ENCODE results near the gene MUC5B.
"Not testable (repeated sequence)": the region's sequence is repeated elsewhere in the genome, so short reads cannot be mapped to it uniquely, and the experiment has no call there.

The MUC5B gene

GRCh38 chr11:1260620-1261019 lies 37.8 kb downstream of the MUC5B start:
- DNase-seq (ENCODE audit: low read depth in 1 of 2, low spot score in 1 of 2): no peak

GRCh38 chr11:1261241-1262071 lies 38.6 kb downstream of the MUC5B start:
- DNase-seq (ENCODE audit: low read depth in 1 of 2, low spot score in 1 of 2): no peak

- peak; percentile 76 to 85 for DNase-seq (ENCODE audit: low read depth in 1 of 2, low spot score in 1 of 2)
Measured at GRCh38 chr11:1262172-1263006, 39.5 kb downstream of the MUC5B start.

GRCh38 chr11:1263010-1263409 lies 40.1 kb downstream of the MUC5B start:
- DNase-seq (ENCODE audit: low read depth in 1 of 2, low spot score in 1 of 2): no peak

GRCh38 chr11:1264444-1264843 lies 41.6 kb downstream of the MUC5B start:
- peak in 1 of 2 donors; percentile 53 for DNase-seq (ENCODE audit: low read depth in 1 of 2, low spot score in 1 of 2)

- not testable (repeated sequence) for DNase-seq (ENCODE audit: low read depth in 1 of 2, low spot score in 1 of 2)
Measured at GRCh38 chr11:1265480-1265879, 42.6 kb downstream of the MUC5B start.

- not testable (repeated sequence) for DNase-seq (ENCODE audit: low read depth in 1 of 2, low spot score in 1 of 2)
Measured at GRCh38 chr11:1266976-1267375, 44.1 kb downstream of the MUC5B start.

- DNase-seq (ENCODE audit: low read depth in 1 of 2, low spot score in 1 of 2): no peak
Measured at GRCh38 chr11:1267441-1268100, 44.7 kb downstream of the MUC5B start.

- DNase-seq (ENCODE audit: low read depth in 1 of 2, low spot score in 1 of 2): no peak
Measured at GRCh38 chr11:1269957-1270356, 47.1 kb downstream of the MUC5B start.

GRCh38 chr11:1270476-1270875 lies 47.6 kb downstream of the MUC5B start:
- DNase-seq (ENCODE audit: low read depth in 1 of 2, low spot score in 1 of 2): no peak

GRCh38 chr11:1271002-1271401 lies 48.1 kb downstream of the MUC5B start:
- DNase-seq (ENCODE audit: low read depth in 1 of 2, low spot score in 1 of 2): no peak

GRCh38 chr11:1271406-1271805 lies 48.5 kb downstream of the MUC5B start:
- no peak for DNase-seq (ENCODE audit: low read depth in 1 of 2, low spot score in 1 of 2)

GRCh38 chr11:1271927-1272326 lies 49.1 kb downstream of the MUC5B start:
- DNase-seq (ENCODE audit: low read depth in 1 of 2, low spot score in 1 of 2): no peak

- DNase-seq (ENCODE audit: low read depth in 1 of 2, low spot score in 1 of 2): no peak
Measured at GRCh38 chr11:1272531-1272930, 49.7 kb downstream of the MUC5B start.

GRCh38 chr11:1274501-1274900 lies 51.6 kb downstream of the MUC5B start:
- no peak for DNase-seq (ENCODE audit: low read depth in 1 of 2, low spot score in 1 of 2)

GRCh38 chr11:1275021-1275420 lies 52.2 kb downstream of the MUC5B start:
- DNase-seq (ENCODE audit: low read depth in 1 of 2, low spot score in 1 of 2): no peak

- DNase-seq (ENCODE audit: low read depth in 1 of 2, low spot score in 1 of 2): no peak
Measured at GRCh38 chr11:1276041-1276790, 53.4 kb downstream of the MUC5B start.

- no peak for DNase-seq (ENCODE audit: low read depth in 1 of 2, low spot score in 1 of 2)
Measured at GRCh38 chr11:1276866-1277615, 54.2 kb downstream of the MUC5B start.

- DNase-seq (ENCODE audit: low read depth in 1 of 2, low spot score in 1 of 2): no peak
Measured at GRCh38 chr11:1277936-1278512, 55.2 kb downstream of the MUC5B start.

All from activated CD4-positive, alpha-beta T cell treated with anti-CD3 and anti-CD28 coated beads, Interleukin-2, amount 50 U/mL, for 24 hours (primary cell).